ENCODE results near the gene C6orf132. TPM values are rescaled to one million over a fixed set of nuclear protein-coding genes. Genes with fewer than 3 reads are reported as not detected.

Gene C6orf132
- total and polyA plus RNA-seq, 9 of the 15 experiments (the other 6 are each of a cell fraction or from before 2014, with no cell fraction given), result 0.06 to 0.35 (median 0.14) TPM

- H3K4me3 ChIP-seq, result no peak overlapping the region
- no peak overlapping the region for H2AFZ ChIP-seq (ENCODE audit: low read depth, low read length)
- H3K27me3 ChIP-seq (ENCODE audit: control insufficient read depth in 2 of 2, insufficient read depth in 2 of 2, low read length in 2 of 2), result peaks cover 0 to 2% of the 10 kb centered on the region in 2 experiments; a peak in 1 of 5 replicates
- in situ Hi-C loops (cut with MboI), result no loop called here
- H3K9ac ChIP-seq (ENCODE audit: insufficient read depth in 1 of 2, low read depth in 2 of 2, low read length in 2 of 2), result peak overlapping the region in 1 of 2 experiments; percentile 35; a peak in 1 of 4 replicates
- no peaks in the 10 kb centered on the region for H3K9me1 ChIP-seq (ENCODE audit: control insufficient read depth, insufficient read depth, low read length)
- POLR2A ChIA-PET, result no interaction called here
- no peaks in the 10 kb centered on the region for H3K36me3 ChIP-seq (ENCODE audit: control insufficient read depth, insufficient read depth, low read length)
- FAIRE-seq (no peak), ATAC-seq (no peak), DNase-seq (ENCODE audit: extremely low read depth in 1 of 4, low spot score in 3 of 4) (no peak)
- H3K4me2 ChIP-seq (ENCODE audit: insufficient read depth, low read length), result no peak overlapping the region
- WGBS (ENCODE audit: insufficient coverage, low coverage, missing lambda C conversion rate), result 68% methylated on average over 12 of the region's 12 CpGs
- intact Hi-C loops (cut with micrococcal nuclease), result no loop called here
- H3K79me2 ChIP-seq (ENCODE audit: control insufficient read depth, insufficient read depth, low read length), result no peaks in the 10 kb centered on the region
- no TSS peak for BruUV-seq (replicated peaks)
- H4K20me1 ChIP-seq (replicated peaks; ENCODE audit: control insufficient read depth, insufficient read depth, low read length), result no peaks in the 10 kb centered on the region
- CTCF ChIA-PET (ENCODE audit: low intra/inter-chr PET ratio), result no interaction called here
- H3K27ac ChIP-seq (ENCODE audit: extremely low read depth, low read depth, low read length), result no peak overlapping the region
- H3K9me3 ChIP-seq (replicated peaks; ENCODE audit: control insufficient read depth, insufficient read depth, low read depth, low read length), result no peaks in the 10 kb centered on the region
- TF ChIP-seq PATZ1 (CRISPR knock-in tag; IDR thresholded peaks at IDR 0.05; ENCODE audit: borderline replicate concordance), result no peak
- no peak for TF ChIP-seq KLF16 (IDR thresholded peaks at IDR 0.05)
- no peak for TF ChIP-seq MYNN (IDR thresholded peaks at IDR 0.05)
- no peak for TF ChIP-seq MYNN (CRISPR knock-in tag; IDR thresholded peaks at IDR 0.05)
- TF ChIP-seq RBM22 (IDR thresholded peaks at IDR 0.05; ENCODE audit: low read depth, low read length, poor library complexity, severe bottlenecking), result no peak
- TF ChIP-seq CEBPG (CRISPR knock-in tag; IDR thresholded peaks at IDR 0.05), result no peak
- no peak for TF ChIP-seq CEBPG (tag; conservative IDR thresholded peaks at IDR 0.05 in 1 of 2, IDR thresholded peaks at IDR 0.05 in 1 of 2)
- TF ChIP-seq, protein P1, sequence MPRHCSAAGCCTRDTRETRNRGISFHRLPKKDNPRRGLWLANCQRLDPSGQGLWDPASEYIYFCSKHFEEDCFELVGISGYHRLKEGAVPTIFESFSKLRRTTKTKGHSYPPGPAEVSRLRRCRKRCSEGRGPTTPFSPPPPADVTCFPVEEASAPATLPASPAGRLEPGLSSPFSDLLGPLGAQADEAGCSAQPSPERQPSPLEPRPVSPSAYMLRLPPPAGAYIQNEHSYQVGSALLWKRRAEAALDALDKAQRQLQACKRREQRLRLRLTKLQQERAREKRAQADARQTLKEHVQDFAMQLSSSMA (CRISPR knock-in tag; IDR thresholded peaks at IDR 0.05), result no peak
- no peak for TF ChIP-seq KLF13 (tag; IDR thresholded peaks at IDR 0.05; ENCODE audit: borderline replicate concordance, low read depth)
- TF ChIP-seq, protein P2, sequence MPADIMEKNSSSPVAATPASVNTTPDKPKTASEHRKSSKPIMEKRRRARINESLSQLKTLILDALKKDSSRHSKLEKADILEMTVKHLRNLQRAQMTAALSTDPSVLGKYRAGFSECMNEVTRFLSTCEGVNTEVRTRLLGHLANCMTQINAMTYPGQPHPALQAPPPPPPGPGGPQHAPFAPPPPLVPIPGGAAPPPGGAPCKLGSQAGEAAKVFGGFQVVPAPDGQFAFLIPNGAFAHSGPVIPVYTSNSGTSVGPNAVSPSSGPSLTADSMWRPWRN (IDR thresholded peaks at IDR 0.05; ENCODE audit: low read depth), result no peak
- no peak for TF ChIP-seq KAT8 (IDR thresholded peaks at IDR 0.05; ENCODE audit: low read depth)
- TF ChIP-seq, protein P3, sequence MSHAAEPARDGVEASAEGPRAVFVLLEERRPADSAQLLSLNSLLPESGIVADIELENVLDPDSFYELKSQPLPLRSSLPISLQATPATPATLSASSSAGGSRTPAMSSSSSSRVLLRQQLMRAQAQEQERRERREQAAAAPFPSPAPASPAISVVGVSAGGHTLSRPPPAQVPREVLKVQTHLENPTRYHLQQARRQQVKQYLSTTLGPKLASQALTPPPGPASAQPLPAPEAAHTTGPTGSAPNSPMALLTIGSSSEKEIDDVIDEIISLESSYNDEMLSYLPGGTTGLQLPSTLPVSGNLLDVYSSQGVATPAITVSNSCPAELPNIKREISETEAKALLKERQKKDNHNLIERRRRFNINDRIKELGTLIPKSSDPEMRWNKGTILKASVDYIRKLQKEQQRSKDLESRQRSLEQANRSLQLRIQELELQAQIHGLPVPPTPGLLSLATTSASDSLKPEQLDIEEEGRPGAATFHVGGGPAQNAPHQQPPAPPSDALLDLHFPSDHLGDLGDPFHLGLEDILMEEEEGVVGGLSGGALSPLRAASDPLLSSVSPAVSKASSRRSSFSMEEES (CRISPR knock-in tag; IDR thresholded peaks at IDR 0.05), result no peak
- no peak for TF ChIP-seq PYGO2 (tag; IDR thresholded peaks at IDR 0.05)
- TF ChIP-seq SRF (CRISPR knock-in tag; IDR thresholded peaks at IDR 0.05), result no peak
- no peak for TF ChIP-seq ZNF212 (CRISPR knock-in tag; IDR thresholded peaks at IDR 0.05)
- no peak for TF ChIP-seq OTX1 (CRISPR knock-in tag; IDR thresholded peaks at IDR 0.05)
- TF ChIP-seq ZBTB17 (CRISPR knock-in tag; IDR thresholded peaks at IDR 0.05), result no peak
- H3K4me1 ChIP-seq (replicated peaks in 1 of 2; ENCODE audit: control insufficient read depth in 2 of 2, insufficient read depth in 2 of 2, low read length in 2 of 2), result peaks cover 31 to 44% of the 10 kb centered on the region in 2 experiments
Measured at GRCh38 chr6:42135161-42135560, 7.3 kb downstream of the C6orf132 start.

Measured in K562 (cell line).